HepG2 (cell line): ENCODE data around the gene TEF. TPM values are rescaled to one million over a fixed set of nuclear protein-coding genes. Genes with fewer than 3 reads are reported as not detected.

Experiments
- ATAC-seq: fragments of 200-7000 bp; cut with Tn5 transposase; 3 replicates; pipeline ENCODE4 v1.9.1; 2020; ENCODE audit warnings: mild to moderate bottlenecking, moderate library complexity
- BruUV-seq: library from RNA; stranded (reverse); fragments of 400-500 nt; replicated peaks from 2 replicates; lab custom pipeline; 2021; lab: Mats Ljungman, UMichigan
- CTCF ChIA-PET: fragments of 300-600 bp; formaldehyde crosslinking; extraction: SDS; loops from one replicate; lab custom pipeline; 2021; ENCODE audit warnings: low total read pairs, inconsistent platforms, low intra/inter-chr PET ratio; lab: Yijun Ruan, JAX
- POLR2A ChIA-PET: fragments of 350-600 bp; sonication (Branson Sonifier 250); formaldehyde crosslinking; loops from one replicate; lab custom pipeline; 2020; ENCODE audit warnings: antibody characterized with exemption, inconsistent platforms; lab: Yijun Ruan, JAX
- DNase-seq: peaks from one replicate; pipeline ENCODE4 v3.0.0-alpha.2; 2015; ENCODE audit warnings: low spot score
- FAIRE-seq: peaks from 3 replicates; lab custom pipeline; 2011; peaks lifted over from hg19 to GRCh38; lab: Jason Lieb, UNC
- H2AFZ ChIP-seq: one replicate; pipeline ENCODE4 v1.6.1; 2011; ENCODE audit warnings: low read length, inconsistent platforms
- H3K27ac ChIP-seq: fragments of 300-600 bp; 3 replicates; pipeline ENCODE4 v1.8.0; 2011; ENCODE audit warnings: mixed run types, mild to moderate bottlenecking, mixed read lengths, low read length, inconsistent platforms; ENCODE audit not compliant: insufficient read depth; ENCODE audit errors: extremely low read length
- H3K27me3 ChIP-seq, 2 experiments: fragments of 200-600 bp in 1 of 2; 2 replicates in 1 of 2; 3 replicates in 1 of 2; pipeline versions ENCODE4 v1.6.0 to v1.8.0; 2011; ENCODE audit warnings: low read length in 2 of 2, mild to moderate bottlenecking in 2 of 2, moderate library complexity in 2 of 2, inconsistent platforms in 1 of 2; ENCODE audit not compliant: insufficient read depth in 2 of 2, control insufficient read depth in 1 of 2
- H3K36me3 ChIP-seq, 2 experiments: fragments of 200-600 bp in 1 of 2; replicated peaks in 1 of 2; 2 replicates in 1 of 2; 3 replicates in 1 of 2; pipeline versions ENCODE4 v1.5.1 to v1.8.0; 2011; ENCODE audit warnings: low read length in 2 of 2, inconsistent platforms in 1 of 2; ENCODE audit not compliant: insufficient read depth in 2 of 2, control insufficient read depth in 1 of 2
- H3K4me1 ChIP-seq: 2 replicates; pipeline ENCODE4 v1.5.1; 2012; ENCODE audit warnings: low read length, inconsistent platforms; ENCODE audit not compliant: insufficient read depth
- H3K4me2 ChIP-seq: 2 replicates; pipeline ENCODE4 v1.6.0; 2011; ENCODE audit warnings: low read depth, low read length, inconsistent platforms
- H3K4me3 ChIP-seq, 3 experiments: fragments of 200-600 bp in 1 of 3; sonication (generic), shearing (Covaris generic) in 1 of 3; replicated peaks in 1 of 3; 2 replicates each; pipeline ENCODE4 v1.5.1; 2011 to 2016; ENCODE audit warnings: low read length in 3 of 3, inconsistent platforms in 2 of 3, low read depth in 2 of 3, mild to moderate bottlenecking in 2 of 3, control low read depth in 1 of 3, mixed read lengths in 1 of 3; ENCODE audit not compliant: insufficient read depth in 1 of 3
- H3K79me2 ChIP-seq: one replicate; pipeline ENCODE4 v1.6.1; 2011; ENCODE audit warnings: low read length, inconsistent platforms; ENCODE audit not compliant: insufficient read depth
- H3K9ac ChIP-seq: 2 replicates; pipeline ENCODE4 v1.6.0; 2011; ENCODE audit warnings: mild to moderate bottlenecking, low read depth, low read length, inconsistent platforms; ENCODE audit not compliant: insufficient read depth
- H3K9me3 ChIP-seq: 2 replicates; pipeline ENCODE4 v1.5.1; 2012; ENCODE audit warnings: mild to moderate bottlenecking, low read length
- H4K20me1 ChIP-seq: 2 replicates; pipeline ENCODE4 v1.6.0; 2011; ENCODE audit warnings: inconsistent platforms, mild to moderate bottlenecking, low read length, moderate library complexity; ENCODE audit not compliant: insufficient read depth
- BHLHE40 ChIP-seq: IDR thresholded peaks from 2 replicates; pipeline ENCODE4 v1.6.1; 2011; ENCODE audit warnings: low read length, improper control_type of control experiment
- ELF3 ChIP-seq: IDR thresholded peaks from 2 replicates; pipeline ENCODE4 v1.6.1; 2016; ENCODE audit warnings: missing genetic modification reagents, missing compliant biosample characterization
- GTF3A ChIP-seq: sonication (generic); formaldehyde crosslinking; conservative IDR thresholded peaks from 2 replicates; pipeline ENCODE4 v1.4.0; 2020; ENCODE audit warnings: mild to moderate bottlenecking, missing genetic modification reagents
- HDAC2 ChIP-seq: sonication (generic); formaldehyde crosslinking; IDR thresholded peaks from 2 replicates; pipeline ENCODE4 v1.4.0; 2020; ENCODE audit warnings: missing genetic modification reagents
- MED1 ChIP-seq: sonication (generic); formaldehyde crosslinking; IDR thresholded peaks from 2 replicates; pipeline ENCODE4 v1.4.0; 2020; ENCODE audit warnings: missing genetic modification reagents
- POLR2AphosphoS5 ChIP-seq: IDR thresholded peaks from 2 replicates; pipeline ENCODE4 v1.6.1; 2012; ENCODE audit warnings: low read depth, low read length
- RBM22 ChIP-seq: fragments of 200-400 bp; formaldehyde crosslinking; optimal IDR thresholded peaks from 2 replicates; pipeline ENCODE3; 2017; ENCODE audit warnings: mild to moderate bottlenecking, low read length, moderate library complexity
- TBX2 ChIP-seq: sonication (generic); formaldehyde crosslinking; IDR thresholded peaks from 2 replicates; pipeline ENCODE4 v1.5.0; 2020; ENCODE audit warnings: missing genetic modification reagents, mild to moderate bottlenecking, borderline replicate concordance
- ZMYM4 ChIP-seq: sonication (generic); formaldehyde crosslinking; IDR thresholded peaks from 2 replicates; pipeline ENCODE4 v1.8.1; 2023; ENCODE audit warnings: mild to moderate bottlenecking, missing genetic modification reagents
- ZNF224 ChIP-seq: sonication (generic); formaldehyde crosslinking; IDR thresholded peaks from 2 replicates; pipeline ENCODE4 v1.5.0; 2020; ENCODE audit warnings: mild to moderate bottlenecking, missing genetic modification reagents
- ZNF260 ChIP-seq: sonication (generic); formaldehyde crosslinking; IDR thresholded peaks from 2 replicates; pipeline ENCODE4 v1.4.0; 2020; ENCODE audit warnings: missing genetic modification reagents, low read depth, mild to moderate bottlenecking, borderline replicate concordance
- ZNF781 ChIP-seq: sonication (generic); formaldehyde crosslinking; IDR thresholded peaks from 2 replicates; pipeline ENCODE4 v1.5.1; 2020; ENCODE audit warnings: borderline replicate concordance, mild to moderate bottlenecking, missing genetic modification reagents; ENCODE audit errors: not compliant biosample characterization
- WGBS: methylation state at CpG from one replicate; pipeline ENCODE4 v1.1.6; 2017; ENCODE audit warnings: low lambda C conversion rate; 5-methylcytosine and 5-hydroxymethylcytosine counted together
- in situ Hi-C: cut with HindIII; loops from 2 replicates; pipeline ENCODE4 v1.10.0; 2017; ENCODE audit warnings: low pct_unique_long_range_greater_than_20kb; ENCODE audit not compliant: extremely low pct_ligation_motif_present
- intact Hi-C: fragments of 100-400 bp; cut with micrococcal nuclease; formaldehyde crosslinking; loops from one replicate; pipeline ENCODE4 v1.10.0; 2022; ENCODE audit not compliant: unreplicated experiment
- polyA plus RNA-seq, 8 experiments: library from polyadenylated mRNA; depleted of rRNA in 3 of 8; stranded (reverse) in 7 of 8; unstranded in 1 of 8; fragments of >200 nt; fragmentation: Illumina TruSeq in 4 of 8; extraction: Trizol in 4 of 8; gene quantifications; 2 replicates each; pipeline versions ENCODE4 v1.2.1 to v1.2.3, GENCODE V29; 2011 to 2016; ENCODE audit warnings: low read depth in 4 of 8, missing spikeins in 1 of 8, mixed read lengths in 1 of 8; ENCODE audit not compliant: insufficient read depth in 1 of 8
- total RNA-seq, 5 experiments: library from RNA; depleted of rRNA; stranded (reverse); fragments of >200 nt; fragmentation: Illumina TruSeq; extraction: Trizol; gene quantifications; 2 replicates each; pipeline ENCODE4 v1.2.3, GENCODE V29; 2016; ENCODE audit warnings: low read depth in 1 of 5
- TF ChIP-seq, protein P1 (sequence below), 2 experiments: sonication (generic) in 1 of 2; formaldehyde crosslinking in 1 of 2; IDR thresholded peaks; 2 replicates each; pipeline versions ENCODE4 v1.5.1 to v1.6.1; 2011 to 2020; ENCODE audit warnings: borderline replicate concordance in 1 of 2, low read depth in 1 of 2, low read length in 1 of 2, mild to moderate bottlenecking in 1 of 2, missing genetic modification reagents in 1 of 2, moderate library complexity in 1 of 2
- TF ChIP-seq, protein P2 (sequence below): sonication (generic); formaldehyde crosslinking; IDR thresholded peaks from 2 replicates; pipeline ENCODE4 v1.4.0; 2020; ENCODE audit warnings: missing genetic modification reagents, borderline replicate concordance

TEF gene
- total and polyA plus RNA-seq, 2 of the 13 experiments (the other 11 are each of a cell fraction or from before 2014, with no cell fraction given), result 7.6 to 11.2 TPM

GRCh38 chr22:41359376-41359775, 22.4 kb upstream of the TEF start:
- Histone ChIP-seq H4K20me1 (no peaks in the 10 kb centered on the region), H3K4me3 (no peak overlapping the region), H3K4me2 (no peak overlapping the region), H3K27me3 (no peaks in the 10 kb centered on the region), H3K9ac (no peak overlapping the region), H3K27ac (peak overlapping the region; percentile 42), H3K9me3 (no peaks in the 10 kb centered on the region), H3K4me1 (peaks cover 33% of the 10 kb centered on the region), H3K36me3 (peaks cover 14 to 36% of the 10 kb centered on the region in 2 experiments; a peak in 4 of 5 replicates), H3K79me2 (no peaks in the 10 kb centered on the region), H2AFZ (no peak overlapping the region)
- DNase-seq, result no peak
- CTCF ChIA-PET, result no interaction called here
- 71% methylated on average over 4 of the region's 4 CpGs for WGBS
- TSS peak; percentile 70 for BruUV-seq
- FAIRE-seq, result no peak
- POLR2A ChIA-PET, result interaction anchor here (1.0 to 2.2 kb wide), 3 partner anchors 22 to 89 kb away, joined by 3 to 35 read pairs (median 5); partner anchors contain the start of gene TEF
- in situ Hi-C loops, result no loop called here
- TF ChIP-seq RBM22 (peak; percentile 56), ZNF781 (CRISPR knock-in tag) (no peak)
- intact Hi-C loops, result no loop called here
- ATAC-seq, result no peak

GRCh38 chr22:41360126-41360525, 21.6 kb upstream of the TEF start:
- FAIRE-seq (peak; percentile 89), DNase-seq (peak; percentile 85), ATAC-seq (peak; percentile 90)
- peaks cover 40% of the 10 kb centered on the region for H3K4me1 ChIP-seq
- no peak overlapping the region for H2AFZ ChIP-seq
- H3K4me3 ChIP-seq, result no peak overlapping the region; a peak in 1 of 6 replicates
- H3K9me3 ChIP-seq, result no peaks in the 10 kb centered on the region
- CTCF ChIA-PET, result no interaction called here
- no peak overlapping the region for H3K9ac ChIP-seq
- in situ Hi-C loops, result no loop called here
- no peak overlapping the region for H3K27ac ChIP-seq
- H3K79me2 ChIP-seq, result no peaks in the 10 kb centered on the region
- H3K27me3 ChIP-seq, result no peaks in the 10 kb centered on the region
- BruUV-seq, result no TSS peak
- WGBS, result 23% methylated on average over 4 of the region's 11 CpGs
- H4K20me1 ChIP-seq, result no peaks in the 10 kb centered on the region
- intact Hi-C loops, result loop anchor here (10.0 kb wide), 1 partner anchor 55 kb away; the partner anchor contains the start of gene ZC3H7B
- H3K4me2 ChIP-seq, result peak overlapping the region; percentile 40
- H3K36me3 ChIP-seq, result peaks cover 12 to 29% of the 10 kb centered on the region in 2 experiments; a peak in 4 of 5 replicates
- POLR2A ChIA-PET, result interaction anchor here (1.0 to 2.2 kb wide), 4 partner anchors 21 to 88 kb away, joined by 3 to 35 read pairs (median 4); partner anchors contain the start of gene TEF
- 0 out of 2 replicates have a peak, but pooled peaks have one; percentile 16 for TF ChIP-seq POLR2AphosphoS5
- TF ChIP-seq ZMYM4 (CRISPR knock-in tag), result 0 out of 2 replicates have a peak, but pooled peaks have one; percentile 17
- peak; percentile 62 for TF ChIP-seq MED1 (CRISPR knock-in tag)
- TF ChIP-seq, protein P1, sequence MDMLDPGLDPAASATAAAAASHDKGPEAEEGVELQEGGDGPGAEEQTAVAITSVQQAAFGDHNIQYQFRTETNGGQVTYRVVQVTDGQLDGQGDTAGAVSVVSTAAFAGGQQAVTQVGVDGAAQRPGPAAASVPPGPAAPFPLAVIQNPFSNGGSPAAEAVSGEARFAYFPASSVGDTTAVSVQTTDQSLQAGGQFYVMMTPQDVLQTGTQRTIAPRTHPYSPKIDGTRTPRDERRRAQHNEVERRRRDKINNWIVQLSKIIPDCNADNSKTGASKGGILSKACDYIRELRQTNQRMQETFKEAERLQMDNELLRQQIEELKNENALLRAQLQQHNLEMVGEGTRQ (IDR thresholded peaks at IDR 0.05; ENCODE audit: low read depth, low read length), result no peak
- TF ChIP-seq, protein P1 (CRISPR knock-in tag; IDR thresholded peaks at IDR 0.05; ENCODE audit: borderline replicate concordance), result no peak
- TF ChIP-seq, protein P2, sequence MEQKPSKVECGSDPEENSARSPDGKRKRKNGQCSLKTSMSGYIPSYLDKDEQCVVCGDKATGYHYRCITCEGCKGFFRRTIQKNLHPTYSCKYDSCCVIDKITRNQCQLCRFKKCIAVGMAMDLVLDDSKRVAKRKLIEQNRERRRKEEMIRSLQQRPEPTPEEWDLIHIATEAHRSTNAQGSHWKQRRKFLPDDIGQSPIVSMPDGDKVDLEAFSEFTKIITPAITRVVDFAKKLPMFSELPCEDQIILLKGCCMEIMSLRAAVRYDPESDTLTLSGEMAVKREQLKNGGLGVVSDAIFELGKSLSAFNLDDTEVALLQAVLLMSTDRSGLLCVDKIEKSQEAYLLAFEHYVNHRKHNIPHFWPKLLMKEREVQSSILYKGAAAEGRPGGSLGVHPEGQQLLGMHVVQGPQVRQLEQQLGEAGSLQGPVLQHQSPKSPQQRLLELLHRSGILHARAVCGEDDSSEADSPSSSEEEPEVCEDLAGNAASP, result peak; percentile 62; the same call in 1 of the 2 replicates
- no peak for TF ChIP-seq ZNF224 (CRISPR knock-in tag)
- no peak for TF ChIP-seq GTF3A (CRISPR knock-in tag)
- peak; percentile 31; the same call in 1 of the 2 replicates for TF ChIP-seq TBX2
- TF ChIP-seq ZNF260 (CRISPR knock-in tag), result no peak
- TF ChIP-seq HDAC2 (CRISPR knock-in tag), result peak; percentile 86
- TF ChIP-seq BHLHE40, result 0 out of 2 replicates have a peak, but pooled peaks have one; percentile 13
- TF ChIP-seq ELF3 (CRISPR knock-in tag), result peak; percentile 12; the same call in 1 of the 2 replicates
